Measurements from ENCODE around the gene RAP1GAP.

The RAP1GAP gene

DNA sequence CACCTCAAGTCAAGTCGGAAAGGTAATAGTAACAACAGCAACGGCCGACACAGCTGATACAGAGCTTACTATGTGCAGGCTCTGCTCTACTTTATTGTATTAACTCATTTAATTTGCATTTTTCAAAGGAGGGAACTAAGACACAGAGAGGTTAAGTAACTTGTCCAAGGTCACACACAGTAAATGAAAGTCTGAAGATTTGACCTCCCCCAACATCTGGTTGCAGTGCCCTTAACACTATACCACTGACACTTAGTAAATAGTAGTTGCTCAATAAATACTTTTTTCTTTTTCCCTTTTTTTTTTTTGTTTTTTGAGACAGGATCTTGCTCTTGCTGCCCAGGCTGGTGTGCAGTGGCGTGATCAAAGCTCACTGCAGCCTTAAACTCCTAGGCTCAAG lies 39.2 kb downstream of the RAP1GAP start:
- in situ Hi-C loops (cut with HindIII; ENCODE audit: low sequenced_read_pairs) = no loop called here
- DNase-seq (ENCODE audit: low read depth, low spot score) = no peak
- TF ChIP-seq, protein P1, sequence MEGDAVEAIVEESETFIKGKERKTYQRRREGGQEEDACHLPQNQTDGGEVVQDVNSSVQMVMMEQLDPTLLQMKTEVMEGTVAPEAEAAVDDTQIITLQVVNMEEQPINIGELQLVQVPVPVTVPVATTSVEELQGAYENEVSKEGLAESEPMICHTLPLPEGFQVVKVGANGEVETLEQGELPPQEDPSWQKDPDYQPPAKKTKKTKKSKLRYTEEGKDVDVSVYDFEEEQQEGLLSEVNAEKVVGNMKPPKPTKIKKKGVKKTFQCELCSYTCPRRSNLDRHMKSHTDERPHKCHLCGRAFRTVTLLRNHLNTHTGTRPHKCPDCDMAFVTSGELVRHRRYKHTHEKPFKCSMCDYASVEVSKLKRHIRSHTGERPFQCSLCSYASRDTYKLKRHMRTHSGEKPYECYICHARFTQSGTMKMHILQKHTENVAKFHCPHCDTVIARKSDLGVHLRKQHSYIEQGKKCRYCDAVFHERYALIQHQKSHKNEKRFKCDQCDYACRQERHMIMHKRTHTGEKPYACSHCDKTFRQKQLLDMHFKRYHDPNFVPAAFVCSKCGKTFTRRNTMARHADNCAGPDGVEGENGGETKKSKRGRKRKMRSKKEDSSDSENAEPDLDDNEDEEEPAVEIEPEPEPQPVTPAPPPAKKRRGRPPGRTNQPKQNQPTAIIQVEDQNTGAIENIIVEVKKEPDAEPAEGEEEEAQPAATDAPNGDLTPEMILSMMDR (IDR thresholded peaks at IDR 0.05; ENCODE audit: low read depth, low read length) = no peak
- H3K4me3 ChIP-seq (ENCODE audit: low read depth, low read length) = no peak overlapping the region

DNA sequence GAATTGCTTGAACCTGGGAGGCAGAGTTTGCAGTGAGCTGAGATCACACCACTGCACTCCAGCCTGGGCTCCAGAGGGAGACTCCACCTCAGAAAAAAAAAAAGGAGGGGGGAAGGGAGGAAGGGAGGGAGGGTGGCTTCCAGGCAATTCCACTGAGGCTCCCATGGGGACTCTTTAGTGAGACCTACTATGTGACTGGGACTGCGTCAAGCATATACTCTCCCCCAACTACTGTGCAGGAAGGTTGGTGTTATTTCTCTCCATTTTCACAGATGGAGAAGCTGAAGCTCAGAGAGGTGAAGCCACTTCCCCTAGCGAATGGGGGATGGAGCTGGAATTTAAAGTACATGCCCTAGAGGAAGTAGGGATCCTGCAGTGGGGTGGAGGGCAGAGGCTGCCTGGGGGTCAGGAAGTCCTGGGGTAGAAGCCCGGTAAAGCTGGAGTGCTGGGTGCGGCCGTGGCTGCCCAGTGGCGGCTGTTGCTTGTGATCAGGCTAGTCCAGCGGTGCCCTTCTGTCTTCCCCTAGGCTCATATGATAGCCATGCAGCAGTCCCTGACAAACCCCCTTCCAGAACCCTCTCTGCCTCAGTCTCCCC lies 40.3 kb downstream of the RAP1GAP start:
- TF ChIP-seq, protein P1 (IDR thresholded peaks at IDR 0.05; ENCODE audit: low read depth, low read length) = no peak
- in situ Hi-C loops (cut with HindIII; ENCODE audit: low sequenced_read_pairs) = no loop called here
- no peak for DNase-seq (ENCODE audit: low read depth, low spot score)
- H3K4me3 ChIP-seq (ENCODE audit: low read depth, low read length) = no peak overlapping the region

DNA sequence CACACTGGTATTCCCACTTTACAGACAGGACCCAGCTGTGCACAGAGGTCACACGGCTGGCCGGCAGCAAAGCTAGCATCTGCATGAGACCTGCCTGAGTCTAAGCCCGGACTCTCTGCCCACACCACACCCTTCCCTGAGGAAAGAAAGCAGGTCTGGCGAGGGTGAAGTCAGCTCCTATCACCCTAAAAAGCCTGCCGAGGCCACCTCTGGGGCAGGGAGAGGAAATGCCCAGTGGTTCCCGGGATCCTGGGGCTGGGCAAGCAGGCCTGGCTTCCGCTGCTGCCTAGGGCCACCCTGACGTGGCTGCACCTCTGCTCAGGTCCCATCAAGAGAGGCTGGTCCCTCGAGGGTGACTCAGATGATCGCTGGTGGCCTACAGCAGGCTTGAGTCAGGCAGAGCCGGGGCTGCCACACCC lies 42.2 kb downstream of the RAP1GAP start:
- TF ChIP-seq, protein P1 (IDR thresholded peaks at IDR 0.05; ENCODE audit: low read depth, low read length) = no peak
- no peak overlapping the region for H3K4me3 ChIP-seq (ENCODE audit: low read depth, low read length)
- DNase-seq (ENCODE audit: low read depth, low spot score) = no peak
- in situ Hi-C loops (cut with HindIII; ENCODE audit: low sequenced_read_pairs) = no loop called here

DNA sequence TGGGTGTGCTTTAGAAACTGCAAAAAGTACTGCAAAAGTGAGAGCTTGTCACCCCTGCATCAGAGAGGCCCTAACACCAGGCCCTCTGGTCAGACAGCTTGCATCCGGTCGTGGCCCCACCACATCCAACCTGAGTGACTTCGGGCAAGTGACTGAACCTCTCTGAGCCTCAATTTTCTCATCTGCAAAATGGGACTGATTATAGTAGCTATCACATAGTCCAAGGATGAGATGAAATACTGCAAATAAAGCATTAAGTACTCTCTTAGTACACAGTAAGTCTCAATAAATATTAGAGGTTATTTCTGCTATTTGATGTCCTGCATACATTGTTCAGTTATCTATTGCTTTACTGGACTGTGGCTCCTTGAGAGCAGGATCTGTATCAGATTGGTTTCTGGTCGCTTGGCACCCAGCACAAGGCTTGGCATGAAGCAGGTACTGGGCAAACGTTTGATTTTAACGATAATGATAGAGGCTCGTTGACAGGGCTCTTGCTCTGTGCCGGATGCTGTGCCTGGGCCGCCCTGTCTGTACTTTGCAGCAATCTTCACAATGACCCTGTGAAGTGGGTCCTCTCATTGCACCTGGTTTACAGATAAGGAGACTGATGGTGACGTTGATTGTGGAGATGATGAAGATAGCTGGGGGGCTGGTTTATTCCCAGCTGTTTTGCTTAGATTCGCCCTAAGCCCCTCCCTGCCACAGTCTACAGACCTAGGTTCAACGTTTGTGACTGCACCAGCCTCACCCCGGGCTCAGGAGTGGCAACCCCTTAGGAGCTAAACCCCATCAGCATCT lies 43.6 kb downstream of the RAP1GAP start:
- in situ Hi-C loops (cut with HindIII; ENCODE audit: low sequenced_read_pairs) = no loop called here
- no peak overlapping the region for H3K4me3 ChIP-seq (ENCODE audit: low read depth, low read length)
- DNase-seq (ENCODE audit: low read depth, low spot score) = no peak
- TF ChIP-seq, protein P1 (IDR thresholded peaks at IDR 0.05; ENCODE audit: low read depth, low read length) = no peak

DNA sequence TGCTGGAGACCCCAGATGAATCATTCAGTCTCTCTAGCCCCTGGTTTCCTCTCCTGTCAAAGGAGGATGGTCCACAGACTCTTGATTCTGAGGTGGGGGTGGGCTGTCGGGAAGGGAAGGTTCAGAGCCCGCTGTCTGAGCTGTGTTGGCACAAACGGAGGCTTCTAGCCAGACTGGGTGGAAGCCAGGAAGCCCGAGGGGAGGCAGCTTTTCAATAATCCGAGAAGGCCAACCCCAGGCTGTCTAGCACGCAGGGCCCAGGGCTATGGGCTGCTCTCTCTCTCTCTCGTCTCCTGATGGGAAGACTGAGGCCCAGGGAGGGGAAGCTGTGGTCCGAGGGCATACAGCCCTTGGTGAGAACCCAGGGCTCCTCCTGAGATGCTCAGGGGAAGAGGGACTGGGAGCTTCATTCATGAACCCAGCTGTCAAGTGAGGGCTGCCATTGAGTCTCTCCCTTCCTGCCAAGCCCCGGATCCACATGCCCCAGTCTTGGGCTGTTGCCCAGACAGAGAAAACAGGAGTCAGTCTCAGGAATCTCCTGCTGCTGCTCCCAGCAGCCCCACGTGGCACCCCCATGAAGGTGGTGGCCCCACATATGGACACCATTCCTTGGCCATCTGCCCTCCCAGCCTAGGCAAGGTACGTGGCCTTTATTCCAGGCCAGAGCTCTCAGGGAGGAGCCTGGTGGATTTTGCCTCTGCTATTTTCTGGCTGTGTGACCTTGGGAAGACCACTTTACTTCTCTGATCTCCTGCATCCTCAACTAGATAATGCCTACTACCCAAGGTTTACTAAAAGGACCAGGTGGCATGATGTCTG lies 44.4 kb downstream of the RAP1GAP start:
- no peak overlapping the region for H3K4me3 ChIP-seq (ENCODE audit: low read depth, low read length)
- in situ Hi-C loops (cut with HindIII; ENCODE audit: low sequenced_read_pairs) = no loop called here
- TF ChIP-seq, protein P1 (IDR thresholded peaks at IDR 0.05; ENCODE audit: low read depth, low read length) = no peak
- no peak for DNase-seq (ENCODE audit: low read depth, low spot score)

DNA sequence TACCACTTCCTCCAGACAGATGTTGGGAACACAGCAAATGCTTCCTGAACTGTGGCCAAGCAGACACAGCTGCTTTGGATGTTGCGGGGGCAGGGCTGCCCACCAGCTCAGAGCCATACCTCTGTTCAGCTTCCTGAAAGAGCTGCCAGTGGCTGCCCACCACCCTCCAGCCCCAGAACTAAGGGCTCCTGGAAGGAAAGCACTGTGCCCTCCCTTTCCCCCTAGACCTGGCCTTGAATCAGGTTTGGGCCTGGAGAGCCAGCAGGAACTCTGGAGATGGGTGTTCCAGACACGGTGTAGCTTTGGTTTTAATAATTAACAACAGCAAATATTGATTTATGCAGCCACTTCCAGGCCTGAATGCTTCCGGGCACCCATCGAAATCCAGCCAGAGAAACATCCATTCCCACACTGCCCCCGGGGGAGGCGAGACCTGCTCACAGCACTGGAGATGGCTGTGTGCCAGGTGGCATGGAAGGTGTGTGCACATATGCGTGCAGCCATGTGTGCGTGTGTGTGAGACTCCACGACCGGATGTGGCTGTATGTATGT lies 45.7 kb downstream of the RAP1GAP start:
- DNase-seq (ENCODE audit: low read depth, low spot score) = no peak
- in situ Hi-C loops (cut with HindIII; ENCODE audit: low sequenced_read_pairs) = no loop called here
- TF ChIP-seq, protein P1 (IDR thresholded peaks at IDR 0.05; ENCODE audit: low read depth, low read length) = no peak
- H3K4me3 ChIP-seq (ENCODE audit: low read depth, low read length) = no peak overlapping the region
